B cell (primary cell): ENCODE results near the gene SFTPA2. TPM values are rescaled to one million over a fixed set of nuclear protein-coding genes. Genes with fewer than 3 reads are reported as not detected.

Experiments used
- ATAC-seq: fragments of 200-7000 bp; cut with Tn5 transposase; one replicate; pipeline ENCODE4 v1.10.0; 2021; ENCODE audit warnings: low read depth, mild to moderate bottlenecking, moderate number of reproducible peaks, moderate library complexity
- CTCF ChIA-PET: fragments of 350-600 bp; sonication (Branson Sonifier 250); formaldehyde crosslinking; loops from one replicate; lab custom pipeline; 2021; ENCODE audit warnings: antibody characterized with exemption, inconsistent platforms; lab: Charles Lee
- POLR2A ChIA-PET: fragments of 350-600 bp; sonication (Branson Sonifier 250); formaldehyde crosslinking; loops from one replicate; lab custom pipeline; 2021; ENCODE audit warnings: antibody characterized with exemption; lab: Charles Lee
- DNase-seq: peaks from one replicate; pipeline ENCODE4 v3.0.0; 2013
- H2AFZ ChIP-seq: 2 replicates; pipeline ENCODE4 v1.6.1; 2012; ENCODE audit warnings: mild to moderate bottlenecking, low read depth, low read length; ENCODE audit not compliant: insufficient read depth, poor library complexity, severe bottlenecking
- H3K27ac ChIP-seq, 2 donors: 1 replicate in 1 of 2; 2 replicates in 1 of 2; pipeline ENCODE4 v1.5.1; 2012 to 2013; ENCODE audit warnings: low read length in 2 of 2, mild to moderate bottlenecking in 2 of 2, moderate library complexity in 1 of 2
- H3K27me3 ChIP-seq, 4 experiments: fragments of 200-600 bp in 1 of 4; sonication (generic) in 1 of 4; replicated peaks in 1 of 4; 1 replicate in 2 of 4; 2 replicates in 2 of 4; pipeline versions ENCODE4 v1.6.1 to v1.7.0; 2013 to 2016; ENCODE audit warnings: low read length in 3 of 4, mild to moderate bottlenecking in 2 of 4, mixed read lengths in 1 of 4, moderate library complexity in 1 of 4; ENCODE audit not compliant: insufficient read depth in 4 of 4, control insufficient read depth in 3 of 4; ENCODE audit errors: control extremely low read depth in 1 of 4
- H3K36me3 ChIP-seq, 2 experiments: replicated peaks in 1 of 2; 1 replicate in 1 of 2; 2 replicates in 1 of 2; pipeline versions ENCODE4 v1.6.1 to v1.7.1; 2013; ENCODE audit warnings: low read length in 1 of 2; ENCODE audit not compliant: insufficient read depth in 2 of 2, control insufficient read depth in 1 of 2; ENCODE audit errors: control extremely low read depth in 1 of 2, extremely low read depth in 1 of 2
- H3K4me1 ChIP-seq, 2 donors: fragments of 200-600 bp in 1 of 2; sonication (generic) in 1 of 2; 1 replicate in 1 of 2; 2 replicates in 1 of 2; pipeline versions ENCODE4 v1.5.1 to v1.6.1; 2013 to 2017; ENCODE audit warnings: low read length in 2 of 2; ENCODE audit not compliant: control insufficient read depth in 2 of 2, insufficient read depth in 2 of 2
- H3K4me2 ChIP-seq: replicated peaks from 2 replicates; pipeline ENCODE3; 2012; ENCODE audit warnings: mild to moderate bottlenecking, low read depth, low read length; ENCODE audit not compliant: poor library complexity, severe bottlenecking
- H3K4me3 ChIP-seq, 5 experiments: fragments of 200-600 bp in 1 of 5; sonication (generic) in 1 of 5; 1 replicate in 3 of 5; 2 replicates in 2 of 5; pipeline versions ENCODE4 v1.5.1 to v1.7.0; 2011 to 2016; ENCODE audit warnings: low read length in 4 of 5, mild to moderate bottlenecking in 4 of 5, low read depth in 2 of 5, control low read depth in 1 of 5, moderate library complexity in 1 of 5; ENCODE audit not compliant: insufficient read depth in 1 of 5; ENCODE audit errors: control extremely low read depth in 1 of 5, extremely low read depth in 1 of 5
- H3K79me2 ChIP-seq: fragments of 200-600 bp; sonication (generic); one replicate; pipeline ENCODE4 v1.6.0; 2016; ENCODE audit warnings: low read length; ENCODE audit not compliant: control insufficient read depth, insufficient read depth
- H3K9ac ChIP-seq: fragments of 200-600 bp; sonication (generic); 2 replicates; pipeline ENCODE4 v1.6.1; 2017; ENCODE audit warnings: mild to moderate bottlenecking, low read length, moderate library complexity
- H3K9me3 ChIP-seq, 3 donors: one replicate each; pipeline versions ENCODE4 v1.6.1 to v1.7.1; 2013; ENCODE audit warnings: low read length in 2 of 3; ENCODE audit not compliant: control insufficient read depth in 2 of 3, insufficient read depth in 1 of 3; ENCODE audit errors: control extremely low read depth in 1 of 3
- H4K20me1 ChIP-seq: 2 replicates; pipeline ENCODE4 v1.6.0; 2012; ENCODE audit warnings: mild to moderate bottlenecking, low read length; ENCODE audit not compliant: insufficient read depth, control insufficient read depth, poor library complexity, severe bottlenecking
- H3K27ac Mint-ChIP-seq: one replicate; pipeline ENCODE4 v1.8.0; 2021; ENCODE audit warnings: mixed read lengths
- H3K27me3 Mint-ChIP-seq: one replicate; pipeline ENCODE4 v1.8.0; 2021; ENCODE audit warnings: mixed read lengths
- H3K4me1 Mint-ChIP-seq: one replicate; pipeline ENCODE4 v1.8.0; 2021; ENCODE audit warnings: mixed read lengths
- H3K4me3 Mint-ChIP-seq: one replicate; pipeline ENCODE4 v1.8.0; 2021; ENCODE audit warnings: mixed read lengths
- H3K9me3 Mint-ChIP-seq: one replicate; pipeline ENCODE4 v1.8.0; 2022; ENCODE audit warnings: mixed read lengths; ENCODE audit not compliant: insufficient read depth
- CTCF ChIP-seq: fragments of 200-600 bp; IDR thresholded peaks from one replicate; pipeline ENCODE4 v1.8.0; 2022; ENCODE audit warnings: antibody characterized with exemption, mild to moderate bottlenecking
- EZH2 ChIP-seq: IDR thresholded peaks from 2 replicates; pipeline ENCODE4 v1.6.1; 2012; ENCODE audit warnings: borderline replicate concordance, low read depth, mild to moderate bottlenecking, moderate library complexity, low read length; ENCODE audit not compliant: insufficient read depth, poor library complexity, severe bottlenecking
- WGBS: methylation state at CpG from one replicate; pipeline ENCODE4 v1.1.5; 2013; ENCODE audit warnings: missing lambda C conversion rate; ENCODE audit not compliant: insufficient coverage; 5-methylcytosine and 5-hydroxymethylcytosine counted together
- intact Hi-C: fragments of 100-400 bp; cut with micrococcal nuclease; formaldehyde crosslinking; loops from one replicate; pipeline ENCODE4 v1.10.0; 2022
- polyA plus RNA-seq: library from polyadenylated mRNA; depleted of rRNA; stranded (reverse); fragments of >200 nt; gene quantifications from 2 replicates; pipeline ENCODE4 v1.2.3, GENCODE V29; 2012
- total RNA-seq, 2 donors: library from RNA; stranded (reverse); fragments of 120-200 nt in 1 of 2; gene quantifications; 1 replicate in 1 of 2; 2 replicates in 1 of 2; pipeline versions ENCODE4 v1.2.3 to v1.2.4, GENCODE V29; 2013 to 2022

SFTPA2 gene
- total and polyA plus RNA-seq, 2 donors (not counting 1 experiment from before 2014, with no cell fraction given): not detected

- H3K27me3 ChIP-seq: peaks cover 0 to 4% (median 1%) of the 10 kb centered on the region in 4 experiments
- WGBS: 91% methylated on average over 2 of the region's 2 CpGs
- TF ChIP-seq EZH2 (no peak), CTCF (no peak)
Measured at GRCh38 chr10:79586933-79587332, 26.7 kb upstream of the SFTPA2 start.

GRCh38 chr10:79585870-79586527 is 25.8 kb upstream of the SFTPA2 start:
- WGBS: 87% methylated on average over 6 of the region's 11 CpGs
- TF ChIP-seq EZH2 (no peak), CTCF (no peak)
- Mint-ChIP-seq H3K4me1 (no peaks in the 10 kb centered on the region), H3K4me3 (no peak overlapping the region), H3K27ac (no peak overlapping the region), H3K27me3 (peaks cover 35% of the 10 kb centered on the region), H3K9me3 (no peaks in the 10 kb centered on the region)
- intact Hi-C loops: no loop called here
- POLR2A ChIA-PET: no interaction called here
- Histone ChIP-seq H3K27ac (no peak overlapping the region), H3K4me3 (no peak overlapping the region), H3K9ac (no peak overlapping the region), H2AFZ (no peak overlapping the region), H4K20me1 (no peaks in the 10 kb centered on the region), H3K9me3 (no peaks in the 10 kb centered on the region), H3K27me3 (peaks cover 0 to 4% (median 1%) of the 10 kb centered on the region in 4 experiments), H3K4me2 (no peak overlapping the region), H3K36me3 (no peaks in the 10 kb centered on the region), H3K4me1 (no peaks in the 10 kb centered on the region), H3K79me2 (no peaks in the 10 kb centered on the region)
- no peak for ATAC-seq
- CTCF ChIA-PET: no interaction called here
- DNase-seq: no peak

More at GRCh38 chr10:79586933-79587332, 26.7 kb upstream of the SFTPA2 start:
- Mint-ChIP-seq H3K4me1 (no peaks in the 10 kb centered on the region), H3K27me3 (peaks cover 39% of the 10 kb centered on the region), H3K9me3 (no peaks in the 10 kb centered on the region), H3K4me3 (no peak overlapping the region), H3K27ac (no peak overlapping the region)
- Histone ChIP-seq H3K9me3 (no peaks in the 10 kb centered on the region), H3K9ac (no peak overlapping the region), H2AFZ (no peak overlapping the region), H3K4me2 (no peak overlapping the region), H3K36me3 (no peaks in the 10 kb centered on the region), H4K20me1 (no peaks in the 10 kb centered on the region), H3K4me3 (no peak overlapping the region), H3K27ac (no peak overlapping the region), H3K79me2 (no peaks in the 10 kb centered on the region), H3K4me1 (no peaks in the 10 kb centered on the region)
- ATAC-seq: no peak
- no peak for DNase-seq
- CTCF ChIA-PET: no interaction called here
- POLR2A ChIA-PET: no interaction called here
- intact Hi-C loops: no loop called here
